Measurements from ENCODE around the gene ARMH2. TPM values are rescaled to one million over a fixed set of nuclear protein-coding genes. Genes with fewer than 3 reads are reported as not detected.

The ARMH2 gene
- total RNA-seq, 2 donors from 2014 or later: not detected

DNA sequence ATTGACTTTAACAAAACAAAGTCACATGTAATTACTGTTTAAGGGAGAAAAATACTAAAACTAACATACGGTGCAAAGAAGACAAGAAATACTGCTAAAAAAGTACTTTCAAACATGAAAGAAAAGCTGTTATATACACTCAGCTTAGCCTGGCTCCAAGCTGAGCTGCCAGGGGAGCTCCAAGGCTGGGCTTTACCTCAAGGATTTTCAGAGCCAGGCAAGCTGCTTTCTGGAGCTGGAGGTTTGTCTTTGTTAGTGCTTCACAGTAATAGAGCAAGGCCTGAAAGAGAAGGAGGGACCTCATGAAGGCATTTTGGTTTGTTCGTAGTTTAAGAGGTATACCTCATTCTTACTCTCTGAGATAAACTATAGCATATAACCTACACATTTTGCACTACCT is 19.6 kb upstream of the ARMH2 start:
- H3K9ac ChIP-seq (ENCODE audit: extremely low read depth, low read length, poor library complexity, severe bottlenecking): no peak overlapping the region
- H3K27ac Mint-ChIP-seq: no peak overlapping the region
- H3K27me3 ChIP-seq (ENCODE audit: control insufficient read depth, insufficient read depth, low read length, poor library complexity, severe bottlenecking): no peaks in the 10 kb centered on the region
- H3K36me3 Mint-ChIP-seq (ENCODE audit: low read depth): no peaks in the 10 kb centered on the region
- H3K4me3 Mint-ChIP-seq: no peak overlapping the region
- no peak overlapping the region for H3K27ac ChIP-seq (ENCODE audit: low read depth, low read length)
- H3K9me3 Mint-ChIP-seq: no peaks in the 10 kb centered on the region
- TF ChIP-seq, protein P1, sequence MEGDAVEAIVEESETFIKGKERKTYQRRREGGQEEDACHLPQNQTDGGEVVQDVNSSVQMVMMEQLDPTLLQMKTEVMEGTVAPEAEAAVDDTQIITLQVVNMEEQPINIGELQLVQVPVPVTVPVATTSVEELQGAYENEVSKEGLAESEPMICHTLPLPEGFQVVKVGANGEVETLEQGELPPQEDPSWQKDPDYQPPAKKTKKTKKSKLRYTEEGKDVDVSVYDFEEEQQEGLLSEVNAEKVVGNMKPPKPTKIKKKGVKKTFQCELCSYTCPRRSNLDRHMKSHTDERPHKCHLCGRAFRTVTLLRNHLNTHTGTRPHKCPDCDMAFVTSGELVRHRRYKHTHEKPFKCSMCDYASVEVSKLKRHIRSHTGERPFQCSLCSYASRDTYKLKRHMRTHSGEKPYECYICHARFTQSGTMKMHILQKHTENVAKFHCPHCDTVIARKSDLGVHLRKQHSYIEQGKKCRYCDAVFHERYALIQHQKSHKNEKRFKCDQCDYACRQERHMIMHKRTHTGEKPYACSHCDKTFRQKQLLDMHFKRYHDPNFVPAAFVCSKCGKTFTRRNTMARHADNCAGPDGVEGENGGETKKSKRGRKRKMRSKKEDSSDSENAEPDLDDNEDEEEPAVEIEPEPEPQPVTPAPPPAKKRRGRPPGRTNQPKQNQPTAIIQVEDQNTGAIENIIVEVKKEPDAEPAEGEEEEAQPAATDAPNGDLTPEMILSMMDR (conservative IDR thresholded peaks at IDR 0.05): no peak
- H3K36me3 ChIP-seq (ENCODE audit: control insufficient read depth, insufficient read depth, low read length): no peaks in the 10 kb centered on the region
- no peak for DNase-seq
- no peaks in the 10 kb centered on the region for H3K4me1 ChIP-seq (ENCODE audit: control insufficient read depth, insufficient read depth, low read length)
- H3K9me3 ChIP-seq (ENCODE audit: control insufficient read depth, low read length): no peaks in the 10 kb centered on the region
- no peaks in the 10 kb centered on the region for H3K27me3 Mint-ChIP-seq (ENCODE audit: insufficient read depth)
- no peaks in the 10 kb centered on the region for H3K4me1 Mint-ChIP-seq
- WGBS, 2 experiments (ENCODE audit: insufficient coverage in 1 of 2, insufficient read length in 1 of 2): 100% methylated on average over 1 of the region's 2 CpGs; no CpG with 5 or more reads in 1 of the 2 experiments
- no peak overlapping the region for H3K4me3 ChIP-seq (ENCODE audit: low read length)

GRCh38 chr6:24809728-24810127 is 11.0 kb upstream of the ARMH2 start:
- Mint-ChIP-seq H3K27me3 (ENCODE audit: insufficient read depth) (no peaks in the 10 kb centered on the region), H3K4me3 (no peak overlapping the region), H3K27ac (no peak overlapping the region), H3K36me3 (ENCODE audit: low read depth) (no peaks in the 10 kb centered on the region), H3K4me1 (no peaks in the 10 kb centered on the region), H3K9me3 (no peaks in the 10 kb centered on the region)
- Histone ChIP-seq H3K9me3 (ENCODE audit: control insufficient read depth, low read length) (no peaks in the 10 kb centered on the region), H3K27ac (ENCODE audit: low read depth, low read length) (no peak overlapping the region), H3K4me1 (ENCODE audit: control insufficient read depth, insufficient read depth, low read length) (no peaks in the 10 kb centered on the region), H3K27me3 (ENCODE audit: control insufficient read depth, insufficient read depth, low read length, poor library complexity, severe bottlenecking) (no peaks in the 10 kb centered on the region), H3K9ac (ENCODE audit: extremely low read depth, low read length, poor library complexity, severe bottlenecking) (no peak overlapping the region), H3K36me3 (ENCODE audit: control insufficient read depth, insufficient read depth, low read length) (no peaks in the 10 kb centered on the region), H3K4me3 (ENCODE audit: low read length) (no peak overlapping the region)
- WGBS, 2 experiments (ENCODE audit: insufficient coverage in 1 of 2, insufficient read length in 1 of 2): 92 to 100% methylated on average over 2 to 3 of the region's 3 CpGs
- TF ChIP-seq, protein P1 (conservative IDR thresholded peaks at IDR 0.05): no peak
- no peak for DNase-seq

GRCh38 chr6:24807584-24807983 is 8.9 kb upstream of the ARMH2 start:
- no peaks in the 10 kb centered on the region for H3K36me3 ChIP-seq (ENCODE audit: control insufficient read depth, insufficient read depth, low read length)
- H3K27me3 Mint-ChIP-seq (ENCODE audit: insufficient read depth): no peaks in the 10 kb centered on the region
- H3K27ac ChIP-seq (ENCODE audit: low read depth, low read length): no peak overlapping the region
- no peak overlapping the region for H3K4me3 ChIP-seq (ENCODE audit: low read length)
- no peaks in the 10 kb centered on the region for H3K27me3 ChIP-seq (ENCODE audit: control insufficient read depth, insufficient read depth, low read length, poor library complexity, severe bottlenecking)
- H3K27ac Mint-ChIP-seq: no peak overlapping the region
- H3K9me3 Mint-ChIP-seq: no peaks in the 10 kb centered on the region
- 88 to 92% methylated on average over 2 to 3 of the region's 3 CpGs for WGBS, 2 experiments (ENCODE audit: insufficient coverage in 1 of 2, insufficient read length in 1 of 2)
- H3K9me3 ChIP-seq (ENCODE audit: control insufficient read depth, low read length): no peaks in the 10 kb centered on the region
- TF ChIP-seq, protein P1 (conservative IDR thresholded peaks at IDR 0.05): no peak
- no peaks in the 10 kb centered on the region for H3K36me3 Mint-ChIP-seq (ENCODE audit: low read depth)
- no peak overlapping the region for H3K9ac ChIP-seq (ENCODE audit: extremely low read depth, low read length, poor library complexity, severe bottlenecking)
- H3K4me3 Mint-ChIP-seq: no peak overlapping the region
- H3K4me1 Mint-ChIP-seq: peaks cover 2% of the 10 kb centered on the region
- DNase-seq: no peak
- no peaks in the 10 kb centered on the region for H3K4me1 ChIP-seq (ENCODE audit: control insufficient read depth, insufficient read depth, low read length)

All from endodermal cell (in vitro differentiated cells).